ENCODE measurements around the gene DENND6B.

DENND6B gene

GRCh38 chr22:50271519-50271970, 55.3 kb downstream of the DENND6B start:
- peak; percentile 87 for DNase-seq (ENCODE audit: low spot score)

GRCh38 chr22:50270666-50271394, 56.0 kb downstream of the DENND6B start:
- DNase-seq (ENCODE audit: low spot score) = peak; percentile 86

- peak; percentile 83 for DNase-seq (ENCODE audit: low spot score)
Observed at GRCh38 chr22:50269970-50270665, 56.7 kb downstream of the DENND6B start, which contains the start of gene MAPK11. Gene MAPK11, minus strand, starts transcription at chr22:50270380. Its CDS starts 88 bp downstream, at chr22:50270292.

GRCh38 chr22:50269573-50269969, 57.2 kb downstream of the DENND6B start:
- DNase-seq (ENCODE audit: low spot score) = no peak

GRCh38 chr22:50268655-50269113, 58.1 kb downstream of the DENND6B start:
- no peak for DNase-seq (ENCODE audit: low spot score)

- DNase-seq (ENCODE audit: low spot score) = peak; percentile 94
Observed at GRCh38 chr22:50267591-50268390, 59.0 kb downstream of the DENND6B start.

GRCh38 chr22:50266994-50267393, 59.8 kb downstream of the DENND6B start:
- no peak for DNase-seq (ENCODE audit: low spot score)

GRCh38 chr22:50264946-50265669, 61.7 kb downstream of the DENND6B start:
- DNase-seq (ENCODE audit: low spot score) = no peak

- DNase-seq (ENCODE audit: low spot score) = no peak
Observed at GRCh38 chr22:50264104-50264745, 62.6 kb downstream of the DENND6B start.

GRCh38 chr22:50262973-50263617, 63.7 kb downstream of the DENND6B start:
- no peak for DNase-seq (ENCODE audit: low spot score)

GRCh38 chr22:50262460-50262911, 64.3 kb downstream of the DENND6B start:
- no peak for DNase-seq (ENCODE audit: low spot score)

GRCh38 chr22:50261615-50262459, 65.0 kb downstream of the DENND6B start, which contains the start of gene MAPK12:
Gene MAPK12, minus strand, starts transcription at chr22:50261683. Its CDS starts 174 bp downstream, at chr22:50261509.
- peak; percentile 86 for DNase-seq (ENCODE audit: low spot score)

GRCh38 chr22:50260801-50261614, 65.8 kb downstream of the DENND6B start:
- peak; percentile 73 for DNase-seq (ENCODE audit: low spot score)

GRCh38 chr22:50260434-50260800, 66.4 kb downstream of the DENND6B start:
- no peak for DNase-seq (ENCODE audit: low spot score)

GRCh38 chr22:50259302-50259701, 67.5 kb downstream of the DENND6B start:
- no peak for DNase-seq (ENCODE audit: low spot score)

Measured in AG08396 (cell line).